ENCODE measurements around the gene ECE2.

DNA sequence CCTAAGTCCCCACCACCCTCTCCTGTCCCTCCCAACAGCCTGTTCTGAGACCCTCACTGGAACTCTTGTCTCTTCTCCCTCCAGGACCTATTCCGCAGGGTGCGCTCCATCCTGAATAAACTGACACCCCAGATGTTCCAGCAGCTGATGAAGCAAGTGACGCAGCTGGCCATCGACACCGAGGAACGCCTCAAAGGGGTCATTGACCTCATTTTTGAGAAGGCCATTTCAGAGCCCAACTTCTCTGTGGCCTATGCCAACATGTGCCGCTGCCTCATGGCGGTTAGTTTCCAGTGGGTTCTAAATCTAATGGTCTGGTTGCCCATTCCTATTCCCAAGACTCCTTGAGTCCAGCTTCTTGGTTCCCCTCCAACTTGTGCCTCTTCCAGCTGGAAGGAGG lies 47.9 kb downstream of the ECE2 start:
- TF ChIP-seq, protein P1, sequence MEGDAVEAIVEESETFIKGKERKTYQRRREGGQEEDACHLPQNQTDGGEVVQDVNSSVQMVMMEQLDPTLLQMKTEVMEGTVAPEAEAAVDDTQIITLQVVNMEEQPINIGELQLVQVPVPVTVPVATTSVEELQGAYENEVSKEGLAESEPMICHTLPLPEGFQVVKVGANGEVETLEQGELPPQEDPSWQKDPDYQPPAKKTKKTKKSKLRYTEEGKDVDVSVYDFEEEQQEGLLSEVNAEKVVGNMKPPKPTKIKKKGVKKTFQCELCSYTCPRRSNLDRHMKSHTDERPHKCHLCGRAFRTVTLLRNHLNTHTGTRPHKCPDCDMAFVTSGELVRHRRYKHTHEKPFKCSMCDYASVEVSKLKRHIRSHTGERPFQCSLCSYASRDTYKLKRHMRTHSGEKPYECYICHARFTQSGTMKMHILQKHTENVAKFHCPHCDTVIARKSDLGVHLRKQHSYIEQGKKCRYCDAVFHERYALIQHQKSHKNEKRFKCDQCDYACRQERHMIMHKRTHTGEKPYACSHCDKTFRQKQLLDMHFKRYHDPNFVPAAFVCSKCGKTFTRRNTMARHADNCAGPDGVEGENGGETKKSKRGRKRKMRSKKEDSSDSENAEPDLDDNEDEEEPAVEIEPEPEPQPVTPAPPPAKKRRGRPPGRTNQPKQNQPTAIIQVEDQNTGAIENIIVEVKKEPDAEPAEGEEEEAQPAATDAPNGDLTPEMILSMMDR (IDR thresholded peaks at IDR 0.05; ENCODE audit: low read length), result no peak
- TF ChIP-seq EZH2 (IDR thresholded peaks at IDR 0.05; ENCODE audit: borderline replicate concordance, low read length), result no peak

Data from OCI-LY1 (cell line).